Inflammatory macrophage treated with lipopolysaccharide for 1 hour (primary cell): ENCODE data around the gene ITGB1BP1.
A peak's percentile ranks its signal among the peaks of the same experiment; 100 is the strongest.

Experiments used
- DNase-seq, 2 donors: peaks; one replicate each; pipeline ENCODE4 v3.0.0-alpha.2; 2020 to 2022

The ITGB1BP1 gene

GRCh38 chr2:9423100-9423921 is at the start of gene ITGB1BP1, which contains the start of gene CPSF3:
ITGB1BP1 (minus strand) TSS chr2:9423528; CDS start chr2:9418697, 4,831 bp downstream.
CPSF3 (plus strand) TSS chr2:9423654; CDS start chr2:9423774, 120 bp downstream.
- peak; percentile 98 to 99 for DNase-seq

- no peak for DNase-seq
Observed at GRCh38 chr2:9472511-9472910, 49.2 kb upstream of the ITGB1BP1 start.

GRCh38 chr2:9471206-9471605 is 47.9 kb upstream of the ITGB1BP1 start:
- DNase-seq: no peak

- no peak for DNase-seq
Observed at GRCh38 chr2:9467687-9468086, 44.4 kb upstream of the ITGB1BP1 start.

- no peak for DNase-seq
Observed at GRCh38 chr2:9466147-9466683, 42.9 kb upstream of the ITGB1BP1 start.

- no peak for DNase-seq
Observed at GRCh38 chr2:9465170-9465569, 41.8 kb upstream of the ITGB1BP1 start.

GRCh38 chr2:9463698-9464034 is 40.3 kb upstream of the ITGB1BP1 start:
- DNase-seq: peak; percentile 16 to 28

- no peak for DNase-seq
Observed at GRCh38 chr2:9462886-9463697, 39.8 kb upstream of the ITGB1BP1 start.

- no peak for DNase-seq
Observed at GRCh38 chr2:9462313-9462712, 39.0 kb upstream of the ITGB1BP1 start.

GRCh38 chr2:9461079-9461478 is 37.8 kb upstream of the ITGB1BP1 start:
- no peak for DNase-seq

GRCh38 chr2:9460441-9461017 is 37.2 kb upstream of the ITGB1BP1 start:
- no peak for DNase-seq

GRCh38 chr2:9451231-9451630 is 27.9 kb upstream of the ITGB1BP1 start:
- no peak for DNase-seq

- no peak for DNase-seq
Observed at GRCh38 chr2:9445089-9445488, 21.8 kb upstream of the ITGB1BP1 start.

- no peak for DNase-seq
Observed at GRCh38 chr2:9443526-9443925, 20.2 kb upstream of the ITGB1BP1 start.

GRCh38 chr2:9441556-9441955 is 18.2 kb upstream of the ITGB1BP1 start:
- no peak for DNase-seq

GRCh38 chr2:9440058-9440727 is 16.9 kb upstream of the ITGB1BP1 start:
- DNase-seq: no peak

GRCh38 chr2:9439536-9439935 is 16.2 kb upstream of the ITGB1BP1 start:
- DNase-seq: no peak

- no peak for DNase-seq
Observed at GRCh38 chr2:9434489-9434888, 11.2 kb upstream of the ITGB1BP1 start.

- no peak for DNase-seq
Observed at GRCh38 chr2:9430316-9431293, 7.3 kb upstream of the ITGB1BP1 start.

- no peak for DNase-seq
Observed at GRCh38 chr2:9428965-9429577, 5.7 kb upstream of the ITGB1BP1 start.
